SK-N-SH (cell line): ENCODE measurements around the gene VPS9D1. TPM values are rescaled to one million over a fixed set of nuclear protein-coding genes. Genes with fewer than 3 reads are reported as not detected.
A peak's percentile ranks its signal among the peaks of the same experiment; 100 is the strongest.
"Not testable (repeated sequence)": the region's sequence is repeated elsewhere in the genome, so short reads cannot be mapped to it uniquely, and the experiment has no call there.

Source experiments
- CTCF ChIA-PET: fragments of 300-600, 350-600 bp; formaldehyde crosslinking; extraction: SDS; loops from one replicate; lab custom pipeline; 2021; lab: Yijun Ruan, JAX
- POLR2A ChIA-PET: fragments of 350-600 bp; sonication (Branson Sonifier 250); formaldehyde crosslinking; extraction: SDS; loops from one replicate; lab custom pipeline; 2020; ENCODE audit warnings: antibody characterized with exemption, inconsistent platforms; lab: Yijun Ruan, JAX
- DNase-seq: peaks from one replicate; pipeline ENCODE4 v3.0.0; 2012
- H2AFZ ChIP-seq: fragments of 200-600 bp; sonication (generic); 2 replicates; pipeline ENCODE4 v1.8.1; 2016; ENCODE audit warnings: antibody characterized with exemption, mild to moderate bottlenecking, low read depth
- H3F3A ChIP-seq: fragments of 200-600 bp; sonication (generic); replicated peaks from 2 replicates; pipeline ENCODE3; 2016; ENCODE audit warnings: antibody characterized with exemption, mild to moderate bottlenecking; ENCODE audit not compliant: insufficient read depth
- H3K27ac ChIP-seq, 2 experiments: fragments of 200-500 bp in 1 of 2; fragments of 200-600 bp in 1 of 2; sonication (Bioruptor generic) in 1 of 2; sonication (generic), shearing (Covaris generic) in 1 of 2; 2 replicates each; pipeline versions ENCODE4 v1.5.1 to v1.6.1; 2014 to 2016; ENCODE audit warnings: low read depth in 2 of 2, inconsistent platforms in 1 of 2, low read length in 1 of 2, mild to moderate bottlenecking in 1 of 2, mixed read lengths in 1 of 2
- H3K27me3 ChIP-seq: fragments of 200-600 bp; sonication (generic), shearing (Covaris generic); 2 replicates; pipeline ENCODE4 v1.6.1; 2016; ENCODE audit warnings: mixed run types; ENCODE audit not compliant: insufficient read depth
- H3K36me3 ChIP-seq, 2 experiments: fragments of 200-500 bp in 1 of 2; fragments of 200-600 bp in 1 of 2; sonication (Bioruptor generic) in 1 of 2; sonication (generic) in 1 of 2; replicated peaks in 1 of 2; 2 replicates each; pipeline versions ENCODE3 to v1.5.1; 2014 to 2016; ENCODE audit warnings: low read length in 1 of 2, mild to moderate bottlenecking in 1 of 2; ENCODE audit not compliant: insufficient read depth in 2 of 2, control insufficient read depth in 1 of 2
- H3K4me1 ChIP-seq, 2 experiments: fragments of 200-500 bp in 1 of 2; fragments of 200-600 bp in 1 of 2; sonication (Bioruptor generic) in 1 of 2; sonication (generic), shearing (Covaris generic) in 1 of 2; 2 replicates each; pipeline versions ENCODE4 v1.5.1 to v1.6.1; 2014 to 2016; ENCODE audit warnings: low read depth in 1 of 2, low read length in 1 of 2, mixed run types in 1 of 2; ENCODE audit not compliant: insufficient read depth in 2 of 2, control insufficient read depth in 1 of 2
- H3K4me2 ChIP-seq: fragments of 200-600 bp; sonication (generic), shearing (Covaris generic); 2 replicates; pipeline ENCODE4 v1.6.1; 2017; ENCODE audit warnings: mixed run types
- H3K4me3 ChIP-seq, 2 experiments: fragments of 200-500 bp in 1 of 2; fragments of 200-600 bp in 1 of 2; sonication (Bioruptor generic) in 1 of 2; sonication (generic), shearing (Covaris generic) in 1 of 2; 2 replicates each; pipeline versions ENCODE4 v1.5.1 to v1.8.1; 2014 to 2016; ENCODE audit warnings: low read depth in 2 of 2, inconsistent platforms in 1 of 2, low read length in 1 of 2, mild to moderate bottlenecking in 1 of 2, mixed read lengths in 1 of 2, moderate library complexity in 1 of 2
- H3K79me2 ChIP-seq: fragments of 200-600 bp; sonication (generic); 2 replicates; pipeline ENCODE4 v1.8.1; 2017; ENCODE audit warnings: mild to moderate bottlenecking; ENCODE audit not compliant: insufficient read depth
- H3K9ac ChIP-seq: fragments of 200-600 bp; sonication (generic); 2 replicates; pipeline ENCODE4 v1.6.1; 2017; ENCODE audit warnings: mixed run types
- H3K9me2 ChIP-seq: fragments of 200-600 bp; sonication (generic); 2 replicates; pipeline ENCODE4 v1.6.1; 2017; ENCODE audit warnings: mixed run types
- H3K9me3 ChIP-seq: fragments of 200-600 bp; sonication (generic); 2 replicates; pipeline ENCODE4 v1.6.1; 2017; ENCODE audit warnings: mixed run types, mild to moderate bottlenecking, moderate library complexity
- H4K20me1 ChIP-seq: fragments of 200-600 bp; sonication (generic); 2 replicates; pipeline ENCODE4 v1.6.1; 2017; ENCODE audit warnings: mild to moderate bottlenecking, mixed run types; ENCODE audit not compliant: insufficient read depth
- POLR2AphosphoS5 ChIP-seq: IDR thresholded peaks from 2 replicates; pipeline ENCODE4 v1.6.1; 2012; ENCODE audit warnings: low read depth, low read length
- WGBS: methylation state at CpG from one replicate; pipeline ENCODE4 v1.1.6; 2017; ENCODE audit warnings: low lambda C conversion rate; 5-methylcytosine and 5-hydroxymethylcytosine counted together
- polyA plus RNA-seq, 3 experiments: library from polyadenylated mRNA; depleted of rRNA; stranded (reverse); fragments of >200 nt; gene quantifications; 2 replicates each; pipeline ENCODE4 v1.2.3, GENCODE V29; 2012
- TF ChIP-seq, protein P1 (sequence below): IDR thresholded peaks from 2 replicates; pipeline ENCODE4 v1.6.1; 2012; ENCODE audit warnings: mild to moderate bottlenecking, low read depth, low read length, moderate library complexity

Gene VPS9D1
- polyA plus RNA-seq, 1 of the 3 experiments (the other 2 are of a cell fraction): 10.1 TPM

DNA sequence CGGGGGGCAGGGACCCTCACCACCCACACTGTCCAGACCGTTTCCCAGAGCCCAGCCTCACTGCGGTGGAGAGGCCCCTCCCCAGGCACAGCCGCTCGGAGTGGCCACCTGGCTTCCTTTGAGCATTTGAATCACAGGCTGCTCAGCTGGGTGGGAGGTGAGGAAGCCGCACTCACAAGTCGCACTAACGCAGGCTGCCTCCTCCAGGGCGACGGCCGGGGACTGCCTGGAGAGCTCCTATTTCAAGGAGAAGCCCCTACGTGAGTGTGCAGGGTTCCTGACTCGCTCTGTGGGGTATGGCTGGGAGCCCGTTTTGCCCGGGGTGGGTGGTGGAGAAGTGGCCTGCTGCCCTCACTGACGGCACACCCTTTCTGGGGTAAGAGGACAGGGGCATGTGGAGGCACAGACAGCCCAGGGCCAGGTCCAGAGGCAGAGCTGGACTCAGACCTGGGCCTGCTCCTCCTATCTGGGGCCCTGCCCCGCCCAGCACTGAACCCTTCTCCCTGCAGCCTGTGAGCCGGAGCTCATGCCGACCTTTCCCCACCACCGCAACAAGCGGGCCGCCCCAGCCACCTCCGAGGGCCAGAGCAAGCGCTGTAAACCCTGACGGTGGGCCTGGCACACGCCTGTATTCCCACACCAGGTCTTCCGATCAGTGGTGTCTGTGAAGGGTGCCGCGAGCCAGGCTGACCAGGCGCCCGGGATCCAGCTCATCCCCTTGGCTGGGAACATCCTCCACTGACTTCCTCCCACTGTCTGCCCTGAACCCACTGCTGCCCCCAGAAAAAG, 25.4 kb downstream of the VPS9D1 start:
- Histone ChIP-seq H3K9me2 (no peaks in the 10 kb centered on the region), H3K4me1 (peaks cover 4 to 20% of the 10 kb centered on the region in 2 experiments; a peak in 1 of 4 replicates), H3K9ac (no peak overlapping the region), H3F3A (peaks cover 8% of the 10 kb centered on the region), H3K27me3 (no peaks in the 10 kb centered on the region), H3K36me3 (peaks cover 10 to 65% of the 10 kb centered on the region in 2 experiments), H3K27ac (no peak overlapping the region; a peak in 1 of 4 replicates), H3K4me3 (no peak overlapping the region), H3K79me2 (peaks cover 1% of the 10 kb centered on the region; the same call in 1 of the 2 replicates), H3K4me2 (no peak overlapping the region), H3K9me3 (no peaks in the 10 kb centered on the region), H2AFZ (no peak overlapping the region), H4K20me1 (peaks cover 7% of the 10 kb centered on the region; the same call in 1 of the 2 replicates)
- POLR2A ChIA-PET: interaction anchor here (0.8 kb wide), 1 partner anchor 9 kb away, joined by 5 read pairs; the partner anchor contains the start of gene CDK10
- TF ChIP-seq POLR2AphosphoS5: peak; percentile 16; the same call in 1 of the 2 replicates
- TF ChIP-seq, protein P1, sequence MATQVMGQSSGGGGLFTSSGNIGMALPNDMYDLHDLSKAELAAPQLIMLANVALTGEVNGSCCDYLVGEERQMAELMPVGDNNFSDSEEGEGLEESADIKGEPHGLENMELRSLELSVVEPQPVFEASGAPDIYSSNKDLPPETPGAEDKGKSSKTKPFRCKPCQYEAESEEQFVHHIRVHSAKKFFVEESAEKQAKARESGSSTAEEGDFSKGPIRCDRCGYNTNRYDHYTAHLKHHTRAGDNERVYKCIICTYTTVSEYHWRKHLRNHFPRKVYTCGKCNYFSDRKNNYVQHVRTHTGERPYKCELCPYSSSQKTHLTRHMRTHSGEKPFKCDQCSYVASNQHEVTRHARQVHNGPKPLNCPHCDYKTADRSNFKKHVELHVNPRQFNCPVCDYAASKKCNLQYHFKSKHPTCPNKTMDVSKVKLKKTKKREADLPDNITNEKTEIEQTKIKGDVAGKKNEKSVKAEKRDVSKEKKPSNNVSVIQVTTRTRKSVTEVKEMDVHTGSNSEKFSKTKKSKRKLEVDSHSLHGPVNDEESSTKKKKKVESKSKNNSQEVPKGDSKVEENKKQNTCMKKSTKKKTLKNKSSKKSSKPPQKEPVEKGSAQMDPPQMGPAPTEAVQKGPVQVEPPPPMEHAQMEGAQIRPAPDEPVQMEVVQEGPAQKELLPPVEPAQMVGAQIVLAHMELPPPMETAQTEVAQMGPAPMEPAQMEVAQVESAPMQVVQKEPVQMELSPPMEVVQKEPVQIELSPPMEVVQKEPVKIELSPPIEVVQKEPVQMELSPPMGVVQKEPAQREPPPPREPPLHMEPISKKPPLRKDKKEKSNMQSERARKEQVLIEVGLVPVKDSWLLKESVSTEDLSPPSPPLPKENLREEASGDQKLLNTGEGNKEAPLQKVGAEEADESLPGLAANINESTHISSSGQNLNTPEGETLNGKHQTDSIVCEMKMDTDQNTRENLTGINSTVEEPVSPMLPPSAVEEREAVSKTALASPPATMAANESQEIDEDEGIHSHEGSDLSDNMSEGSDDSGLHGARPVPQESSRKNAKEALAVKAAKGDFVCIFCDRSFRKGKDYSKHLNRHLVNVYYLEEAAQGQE: no peak
- CTCF ChIA-PET: interaction anchor here (1.0 to 2.4 kb wide), 3 partner anchors 129 to 215 kb away, joined by 3 to 6 read pairs (median 3); no protein-coding TSS in a partner anchor
- DNase-seq: peak; percentile 29
- 96% methylated on average over 15 of the region's 31 CpGs for WGBS

DNA sequence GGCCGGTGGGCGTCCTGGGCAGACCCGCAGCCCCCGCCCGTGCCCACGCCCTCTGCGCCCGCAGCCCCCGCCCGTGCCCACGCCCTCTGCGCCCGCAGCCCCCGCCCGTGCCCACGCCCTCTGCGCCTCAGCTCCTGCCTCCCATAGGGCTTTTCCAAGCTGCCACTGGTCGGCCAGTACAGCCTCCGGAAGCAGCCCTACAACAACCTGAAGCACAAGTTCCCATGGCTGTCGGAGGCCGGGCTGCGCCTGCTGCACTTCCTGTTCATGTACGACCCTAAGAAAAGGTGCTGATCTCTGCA, 26.0 kb downstream of the VPS9D1 start:
- CTCF ChIA-PET: interaction anchor here (1.0 to 2.4 kb wide), 3 partner anchors 129 to 215 kb away, joined by 3 to 6 read pairs (median 3); no protein-coding TSS in a partner anchor
- H3K9me3 ChIP-seq, POLR2A ChIA-PET, H3K79me2 ChIP-seq, H3K9ac ChIP-seq, H3K4me3 ChIP-seq, H3K9me2 ChIP-seq, H2AFZ ChIP-seq, H3F3A ChIP-seq, H3K4me2 ChIP-seq, H3K27me3 ChIP-seq, H4K20me1 ChIP-seq, H3K27ac ChIP-seq: not testable (repeated sequence)
- DNase-seq: peak; percentile 4
- Histone ChIP-seq H3K36me3 (peaks cover 10 to 68% of the 10 kb centered on the region in 2 experiments), H3K4me1 (peaks cover 2 to 16% of the 10 kb centered on the region in 2 experiments; a peak in 1 of 4 replicates)
- 96% methylated on average over 21 of the region's 23 CpGs for WGBS
